Endothelial cell of umbilical vein (primary cell): Measurements from ENCODE around the gene RAD18. TPM values are rescaled to one million over a fixed set of nuclear protein-coding genes. Genes with fewer than 3 reads are reported as not detected.

Experiments used
- BruUV-seq: library from RNA; stranded (reverse); fragments of 400-500 nt; replicated peaks from 2 replicates; lab custom pipeline; 2021; lab: Mats Ljungman, UMichigan
- CTCF ChIA-PET: fragments of 300-600, 350-600 bp; sonication (Branson Sonifier 250); formaldehyde crosslinking; loops from one replicate; lab custom pipeline; 2021; ENCODE audit warnings: antibody characterized with exemption, inconsistent platforms; lab: Charles Lee
- POLR2A ChIA-PET: fragments of 300-600, 350-600 bp; sonication (Branson Sonifier 250); formaldehyde crosslinking; loops from one replicate; lab custom pipeline; 2021; ENCODE audit warnings: antibody characterized with exemption, inconsistent platforms; lab: Charles Lee
- DNase-seq: peaks from one replicate; pipeline ENCODE4 v3.0.0-alpha.2; 2011; ENCODE audit warnings: low read depth, low spot score
- FAIRE-seq: peaks from 2 replicates; lab custom pipeline; 2011; peaks lifted over from hg19 to GRCh38; lab: Jason Lieb, UNC
- H2AFZ ChIP-seq: 2 replicates; pipeline ENCODE4 v1.6.0; 2012; ENCODE audit warnings: low read depth, low read length, control low read depth, inconsistent platforms
- H3K27ac ChIP-seq: 2 replicates; pipeline ENCODE4 v1.5.1; 2011; ENCODE audit warnings: low read depth, mild to moderate bottlenecking, control low read depth, low read length, moderate library complexity; ENCODE audit not compliant: insufficient read depth
- H3K27me3 ChIP-seq, 2 experiments: 2 replicates each; pipeline versions ENCODE4 v1.6.0 to v1.6.1; 2011; ENCODE audit warnings: low read length in 2 of 2, mixed read lengths in 1 of 2; ENCODE audit not compliant: control insufficient read depth in 2 of 2, insufficient read depth in 2 of 2
- H3K36me3 ChIP-seq, 2 experiments: 2 replicates in 1 of 2; 3 replicates in 1 of 2; pipeline ENCODE4 v1.5.1; 2011; ENCODE audit warnings: low read length in 2 of 2, mild to moderate bottlenecking in 1 of 2, moderate library complexity in 1 of 2; ENCODE audit not compliant: control insufficient read depth in 2 of 2, insufficient read depth in 2 of 2; ENCODE audit errors: extremely low read depth in 1 of 2
- H3K4me1 ChIP-seq: 3 replicates; pipeline ENCODE4 v1.5.1; 2011; ENCODE audit warnings: mild to moderate bottlenecking, low read length; ENCODE audit not compliant: control insufficient read depth, insufficient read depth; ENCODE audit errors: extremely low read depth
- H3K4me2 ChIP-seq: 2 replicates; pipeline ENCODE4 v1.6.1; 2011; ENCODE audit warnings: low read length, control low read depth, mixed read lengths; ENCODE audit not compliant: insufficient read depth
- H3K4me3 ChIP-seq, 3 experiments: fragments of 200-600 bp in 1 of 3; sonication (generic), shearing (Covaris generic) in 1 of 3; replicated peaks in 1 of 3; 2 replicates each; pipeline ENCODE4 v1.5.1; 2011 to 2016; ENCODE audit warnings: control low read depth in 3 of 3, low read length in 3 of 3, mild to moderate bottlenecking in 2 of 3, inconsistent platforms in 1 of 3, low read depth in 1 of 3, moderate library complexity in 1 of 3; ENCODE audit not compliant: insufficient read depth in 1 of 3
- H3K79me2 ChIP-seq: 2 replicates; pipeline ENCODE4 v1.6.0; 2012; ENCODE audit warnings: low read length, inconsistent platforms; ENCODE audit not compliant: control insufficient read depth, insufficient read depth
- H3K9ac ChIP-seq: replicated peaks from 2 replicates; pipeline ENCODE3; 2011; ENCODE audit warnings: low read length, control low read depth; ENCODE audit not compliant: insufficient read depth; ENCODE audit errors: extremely low read depth
- H3K9me1 ChIP-seq: replicated peaks from 3 replicates; pipeline ENCODE4 v1.6.0; 2011; ENCODE audit warnings: mild to moderate bottlenecking, low read length; ENCODE audit not compliant: control insufficient read depth, insufficient read depth; ENCODE audit errors: extremely low read depth
- H3K9me3 ChIP-seq: replicated peaks from 2 replicates; pipeline ENCODE4 v1.5.1; 2012; ENCODE audit warnings: low read length, inconsistent platforms; ENCODE audit not compliant: control insufficient read depth, insufficient read depth
- H4K20me1 ChIP-seq: replicated peaks from 2 replicates; pipeline ENCODE3; 2011; ENCODE audit warnings: mild to moderate bottlenecking, low read length; ENCODE audit not compliant: control insufficient read depth, insufficient read depth; ENCODE audit errors: extremely low read depth
- CTCF ChIP-seq, 2 donors: IDR thresholded peaks; 1 replicate in 1 of 2; 2 replicates in 1 of 2; pipeline ENCODE4 v1.5.1; 2011; ENCODE audit warnings: low read length in 2 of 2, mild to moderate bottlenecking in 2 of 2, moderate library complexity in 2 of 2, control low read depth in 1 of 2, inconsistent platforms in 1 of 2, low read depth in 1 of 2; ENCODE audit not compliant: insufficient read depth in 1 of 2; ENCODE audit errors: extremely low read depth in 1 of 2
- EZH2 ChIP-seq: IDR thresholded peaks from 2 replicates; pipeline ENCODE4 v1.6.1; 2012; ENCODE audit warnings: borderline replicate concordance, low read depth, mild to moderate bottlenecking, moderate library complexity, low read length, inconsistent platforms; ENCODE audit not compliant: severe bottlenecking
- FOS ChIP-seq: IDR thresholded peaks from 2 replicates; pipeline ENCODE4 v1.6.1; 2011; ENCODE audit warnings: mild to moderate bottlenecking, low read length, moderate library complexity, borderline replicate concordance; ENCODE audit not compliant: insufficient read depth
- GATA2 ChIP-seq: IDR thresholded peaks from 2 replicates; pipeline ENCODE4 v1.7.0; 2011; ENCODE audit warnings: low read depth, mild to moderate bottlenecking, moderate library complexity, mixed read lengths, low read length; ENCODE audit not compliant: insufficient read length, insufficient read depth
- JUN ChIP-seq: IDR thresholded peaks from 2 replicates; pipeline ENCODE4 v1.6.1; 2011; ENCODE audit warnings: borderline replicate concordance, low read depth; ENCODE audit not compliant: insufficient read length, insufficient read depth
- MAX ChIP-seq: IDR thresholded peaks from 2 replicates; pipeline ENCODE4 v1.6.1; 2011; ENCODE audit not compliant: insufficient read depth, insufficient read length
- MYC ChIP-seq: IDR thresholded peaks from one replicate; pipeline ENCODE4 v1.6.1; 2011; ENCODE audit warnings: mild to moderate bottlenecking, low read depth, low read length
- POLR2A ChIP-seq: IDR thresholded peaks from 2 replicates; pipeline ENCODE4 v1.6.1; 2012; ENCODE audit warnings: low read depth, mild to moderate bottlenecking, control low read depth, low read length
- POLR2AphosphoS5 ChIP-seq: IDR thresholded peaks from 2 replicates; pipeline ENCODE4 v1.6.1; 2012; ENCODE audit warnings: low read depth, mild to moderate bottlenecking, control low read depth, low read length, moderate library complexity; ENCODE audit not compliant: insufficient read depth
- dilution Hi-C: fragments of 300-500 bp; cut with MboI; formaldehyde crosslinking; loops from one replicate; pipeline ENCODE4 v1.15.0; 2019; ENCODE audit warnings: low sequenced_read_pairs; ENCODE audit not compliant: extremely low pct_ligation_motif_present
- intact Hi-C: fragments of 100-400 bp; cut with micrococcal nuclease; formaldehyde crosslinking; loops from one replicate; pipeline ENCODE4 v1.10.0; 2022
- polyA plus RNA-seq, 4 experiments: library from polyadenylated mRNA; depleted of rRNA in 3 of 4; stranded (reverse) in 3 of 4; unstranded in 1 of 4; fragments of >200 nt; gene quantifications; 2 replicates each; pipeline versions ENCODE4 v1.2.1 to v1.2.3, GENCODE V29; 2011 to 2012; ENCODE audit warnings: missing spikeins in 1 of 4
- total RNA-seq: library from RNA; stranded (reverse); gene quantifications from 2 replicates; pipeline ENCODE4 v1.2.3, GENCODE V29; 2021

RAD18 gene
- total and polyA plus RNA-seq, 2 donors (not counting 3 experiments of a cell fraction or from before 2014, with no cell fraction given), result 7.9 to 23.8 TPM

GRCh38 chr3:8867646-8868045 lies 95.6 kb downstream of the RAD18 start:
- POLR2A ChIA-PET, result no interaction called here
- Histone ChIP-seq H3K9ac (no peak overlapping the region), H3K9me3 (no peaks in the 10 kb centered on the region), H3K4me3 (no peak overlapping the region), H3K36me3 (no peaks in the 10 kb centered on the region), H3K4me2 (no peak overlapping the region), H3K27ac (no peak overlapping the region), H3K4me1 (peaks cover 23% of the 10 kb centered on the region), H3K27me3 (no peaks in the 10 kb centered on the region), H4K20me1 (no peaks in the 10 kb centered on the region), H2AFZ (no peak overlapping the region), H3K79me2 (no peaks in the 10 kb centered on the region), H3K9me1 (no peaks in the 10 kb centered on the region)
- FAIRE-seq (no peak), DNase-seq (no peak)
- TF ChIP-seq GATA2, result no peak
- no peak for TF ChIP-seq MYC
- no peak for TF ChIP-seq EZH2
- no peak for TF ChIP-seq POLR2A
- TF ChIP-seq MAX, result no peak
- TF ChIP-seq JUN, result no peak
- no peak for TF ChIP-seq CTCF (IDR thresholded peaks at IDR 0.05; ENCODE audit: extremely low read depth in 1 of 2, insufficient read depth in 1 of 2, low read depth in 1 of 2, low read length in 2 of 2)
- TF ChIP-seq FOS, result no peak
- TF ChIP-seq POLR2AphosphoS5, result no peak
- intact Hi-C loops, result loop anchor here (2.0 to 10.0 kb wide), 2 partner anchors 99 to 423 kb away; partner anchors contain the start of gene OXTR
- CTCF ChIA-PET, result interaction anchor here (1.4 kb wide), 1 partner anchor 98 kb away, joined by 6 read pairs; the partner anchor contains the start of gene OXTR
- BruUV-seq, result no TSS peak
- dilution Hi-C loops, result no loop called here
